G401 (cell line): ENCODE results near the gene RDH13. TPM values are rescaled to one million over a fixed set of nuclear protein-coding genes. Genes with fewer than 3 reads are reported as not detected.
"Not testable (repeated sequence)": the region's sequence is repeated elsewhere in the genome, so short reads cannot be mapped to it uniquely, and the experiment has no call there.

Experiments
- DNase-seq: peaks from one replicate; pipeline ENCODE4 v3.0.0-alpha.2; 2015; ENCODE audit warnings: low spot score
- in situ Hi-C: cut with HindIII; loops from 2 replicates; pipeline ENCODE4 v1.10.0; 2016; ENCODE audit warnings: low sequenced_read_pairs, mixed read lengths
- total RNA-seq: library from RNA; depleted of rRNA; stranded (reverse); fragments of >200 nt; shearing (Covaris generic); gene quantifications from 2 replicates; pipeline ENCODE4 v1.2.3, GENCODE V29; 2014

RDH13 gene
- total RNA-seq, 1 experiment from 2014 or later = 38.9 TPM

- no peak for DNase-seq
- in situ Hi-C loops = no loop called here
These were observed 30.7 kb downstream of the RDH13 start for GRCh38 chr19:55032170-55032800.

- DNase-seq = no peak
- in situ Hi-C loops = no loop called here
These were observed 31.8 kb downstream of the RDH13 start for GRCh38 chr19:55031178-55031577.

GRCh38 chr19:55028757-55029156 lies 34.2 kb downstream of the RDH13 start:
- in situ Hi-C loops = no loop called here
- DNase-seq = no peak

DNA sequence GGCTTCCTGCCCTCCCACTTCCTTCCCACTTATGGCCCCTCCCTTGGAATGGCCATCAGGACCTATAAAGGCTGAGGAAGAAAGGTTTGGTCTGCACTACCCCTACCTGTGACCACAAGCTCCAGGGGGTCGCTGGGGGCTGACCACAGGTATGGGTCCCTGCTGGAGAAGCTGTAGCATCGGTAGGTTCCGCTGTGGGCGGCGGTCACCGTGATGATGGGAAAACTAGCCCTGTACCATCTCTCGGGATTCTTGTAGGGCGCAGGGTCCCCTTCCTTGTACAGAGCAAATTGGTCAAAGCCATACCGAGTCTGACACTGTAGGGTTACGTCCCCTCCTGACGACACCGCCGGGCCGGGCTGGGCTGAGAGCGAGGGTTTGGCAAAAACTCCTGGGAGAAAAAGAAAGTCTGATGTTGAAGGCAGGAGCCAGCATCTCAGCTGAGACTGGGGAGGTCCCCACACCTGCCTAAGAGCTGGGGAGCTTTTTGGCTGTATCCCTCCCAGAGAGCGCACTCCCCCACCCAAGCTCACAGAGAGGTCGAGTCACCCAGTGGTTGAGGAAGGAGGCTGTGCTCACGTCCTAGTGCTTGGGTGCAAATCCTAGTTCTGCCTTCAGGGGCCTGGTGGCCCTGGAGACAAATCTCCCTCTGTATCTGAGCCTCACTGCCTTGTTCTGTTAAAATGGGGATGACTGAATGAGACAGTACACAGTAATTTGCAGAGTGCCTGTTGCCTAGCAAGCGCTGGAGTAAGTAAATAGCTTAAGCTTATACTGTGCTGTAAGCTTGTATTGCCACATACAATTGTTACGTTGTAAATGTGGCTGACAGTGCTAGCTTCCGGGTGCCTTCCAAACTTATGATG lies 35.2 kb downstream of the RDH13 start:
- no peak for DNase-seq
- in situ Hi-C loops = no loop called here

GRCh38 chr19:55027140-55027471 lies 35.8 kb downstream of the RDH13 start:
- DNase-seq, in situ Hi-C loops: not testable (repeated sequence)

GRCh38 chr19:55024111-55024510 lies 38.8 kb downstream of the RDH13 start:
- no peak for DNase-seq
- in situ Hi-C loops = no loop called here

GRCh38 chr19:55020351-55020750 lies 42.6 kb downstream of the RDH13 start:
- in situ Hi-C loops, DNase-seq: not testable (repeated sequence)

DNA sequence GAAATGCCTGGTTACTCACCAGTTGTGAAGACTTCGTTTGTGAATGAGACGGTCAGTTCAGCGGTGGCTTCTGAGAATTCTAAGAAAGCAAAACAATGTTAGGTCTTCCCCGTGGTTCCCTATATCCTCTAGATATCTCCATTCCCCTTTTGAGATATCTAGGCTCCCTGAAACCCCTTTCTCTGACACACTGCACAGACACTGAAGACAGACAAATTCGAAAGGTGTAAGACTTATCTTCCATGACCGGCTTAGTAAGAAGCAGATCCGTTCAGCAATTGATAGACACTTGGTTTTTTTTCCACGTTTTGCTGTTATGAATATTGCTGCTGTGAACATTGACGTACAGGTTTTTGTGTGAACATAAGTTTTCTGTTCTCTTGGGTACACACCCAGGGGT lies 44.3 kb downstream of the RDH13 start:
- DNase-seq = no peak
- in situ Hi-C loops = no loop called here

DNA sequence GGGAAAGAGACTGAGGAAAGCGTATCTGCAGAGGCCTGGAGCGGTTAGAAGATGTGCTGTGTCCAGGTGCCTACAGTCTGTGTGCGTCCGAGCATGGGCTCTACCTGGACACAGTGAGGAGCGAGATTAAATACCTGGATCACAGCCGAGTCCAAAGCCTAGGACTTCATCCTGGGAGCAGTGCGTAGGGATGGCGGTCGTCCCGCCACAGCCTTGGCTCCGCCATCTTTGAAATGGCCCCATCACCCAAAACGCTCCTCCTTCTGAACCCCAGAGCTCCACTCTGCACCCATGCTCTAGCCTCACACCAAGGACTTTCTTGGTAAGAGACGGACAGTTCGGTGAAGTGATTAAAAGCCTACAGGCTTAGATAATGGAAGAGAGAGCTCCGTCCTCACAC lies 44.7 kb downstream of the RDH13 start:
- in situ Hi-C loops = no loop called here
- no peak for DNase-seq

- no peak for DNase-seq
- in situ Hi-C loops = no loop called here
These were observed 46.9 kb downstream of the RDH13 start for GRCh38 chr19:55016017-55016416.

- in situ Hi-C loops = no loop called here
- no peak for DNase-seq
These were observed 47.8 kb downstream of the RDH13 start for GRCh38 chr19:55015126-55015525.

DNA sequence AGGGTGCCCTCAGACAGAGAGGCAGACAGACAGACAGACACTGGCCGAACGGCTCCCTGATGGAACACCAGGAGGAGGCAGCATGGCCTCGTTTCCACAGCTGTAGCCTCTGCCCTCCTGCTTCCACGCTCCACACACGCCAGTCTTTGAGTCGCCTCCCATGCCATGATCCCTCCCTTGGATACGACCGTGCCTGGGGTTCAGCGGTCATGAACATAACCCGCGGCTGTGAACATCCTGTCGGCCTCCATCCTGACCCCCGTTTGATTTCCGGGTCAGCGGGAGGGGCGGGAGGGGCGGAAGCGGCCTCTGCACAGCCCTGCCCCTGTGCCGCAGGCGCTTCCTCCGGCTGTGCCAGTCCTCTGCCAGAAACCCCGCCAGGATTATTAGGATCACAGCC lies 48.2 kb downstream of the RDH13 start:
- in situ Hi-C loops = no loop called here
- DNase-seq = no peak

- in situ Hi-C loops = no loop called here
- DNase-seq = no peak
These were observed 49.4 kb downstream of the RDH13 start for GRCh38 chr19:55013596-55013995.

- in situ Hi-C loops = no loop called here
These were observed 50.6 kb downstream of the RDH13 start for GRCh38 chr19:55012306-55012705.

DNA sequence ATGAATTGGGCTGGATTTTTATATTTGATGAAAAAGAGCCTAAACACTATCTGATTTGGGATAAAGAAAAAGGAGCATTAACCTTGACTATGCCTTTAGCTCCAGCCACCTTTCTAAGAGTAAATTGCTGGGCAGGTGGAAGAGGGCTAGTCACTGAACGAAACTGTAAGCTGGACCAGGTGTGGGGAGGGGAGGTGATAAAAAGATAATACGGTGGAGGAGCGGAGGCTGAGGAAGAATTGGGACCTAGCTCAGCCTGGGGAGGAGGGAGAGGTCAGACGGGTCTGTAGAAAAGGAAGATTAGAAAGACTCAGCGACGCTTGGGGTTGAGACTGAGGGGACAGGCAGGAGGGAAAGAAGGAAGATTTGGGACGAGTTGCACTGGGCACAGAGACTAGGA lies 52.4 kb downstream of the RDH13 start:
- in situ Hi-C loops = not testable (repeated sequence)

More at GRCh38 chr19:55012306-55012705, 50.6 kb downstream of the RDH13 start:
- no peak for DNase-seq

DNA sequence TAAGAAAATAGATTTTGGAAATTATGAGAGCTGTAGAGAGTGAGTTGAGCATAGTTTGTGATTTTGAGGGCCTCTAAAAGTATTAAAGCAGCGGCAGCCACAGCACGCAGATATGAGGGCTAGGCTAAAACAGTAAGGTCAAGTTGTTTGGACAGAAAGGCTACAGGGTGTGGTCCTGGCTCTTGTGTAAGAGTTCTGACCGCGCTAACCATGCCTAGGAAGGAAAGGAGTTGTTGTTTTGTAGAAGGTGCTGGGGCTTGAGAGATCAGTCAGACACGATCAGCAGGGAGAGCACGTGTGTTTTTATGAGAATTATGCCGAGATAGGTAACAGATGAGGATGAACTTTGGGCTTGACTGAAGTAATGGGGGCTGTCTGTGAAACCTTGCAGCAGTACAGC lies 54.2 kb downstream of the RDH13 start:
- in situ Hi-C loops, DNase-seq: not testable (repeated sequence)

More for the DNA sequence above, 52.4 kb downstream of the RDH13 start:
- DNase-seq = not testable (repeated sequence)

DNA sequence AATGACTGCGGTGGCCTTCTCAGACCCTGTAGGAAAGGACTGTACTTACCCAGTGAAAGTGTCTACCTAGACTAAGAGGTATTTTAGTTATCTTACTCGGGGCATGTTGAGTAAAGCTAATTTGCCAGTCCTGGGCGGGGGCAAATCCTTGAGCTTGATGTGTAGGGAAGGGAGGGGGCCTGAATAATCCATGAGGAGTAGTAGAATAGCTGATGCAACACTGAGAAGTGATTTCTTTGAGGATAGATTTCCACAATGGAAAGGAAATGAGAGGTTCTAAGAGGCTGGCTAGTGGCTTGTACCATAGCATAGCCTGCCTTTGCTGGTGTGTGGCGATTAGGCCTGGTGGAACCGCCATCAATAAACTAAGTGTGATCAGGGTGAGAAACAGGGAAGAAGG lies 54.8 kb downstream of the RDH13 start:
- in situ Hi-C loops, DNase-seq: not testable (repeated sequence)

DNA sequence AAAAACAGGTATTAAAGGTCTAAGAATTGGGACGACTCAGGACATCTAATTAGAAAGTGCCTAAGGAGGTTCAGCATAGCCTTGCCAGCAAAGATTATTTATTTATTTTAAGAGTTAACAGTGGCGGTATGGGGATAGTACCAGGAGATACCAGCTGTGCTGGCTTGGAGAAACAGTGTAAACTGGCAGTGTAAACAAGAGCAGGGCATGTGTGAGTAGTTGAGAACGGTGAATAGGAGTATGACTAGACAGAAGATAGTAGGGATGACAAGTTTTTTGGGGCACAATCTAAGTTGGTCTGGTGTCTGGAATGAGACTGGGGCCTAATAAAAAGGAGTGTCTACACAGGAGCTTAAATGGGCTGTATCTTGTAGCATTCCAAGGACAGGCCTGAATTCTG lies 55.4 kb downstream of the RDH13 start:
- in situ Hi-C loops, DNase-seq: not testable (repeated sequence)

GRCh38 chr19:55006795-55007194 lies 56.2 kb downstream of the RDH13 start:
- in situ Hi-C loops, DNase-seq: not testable (repeated sequence)

DNA sequence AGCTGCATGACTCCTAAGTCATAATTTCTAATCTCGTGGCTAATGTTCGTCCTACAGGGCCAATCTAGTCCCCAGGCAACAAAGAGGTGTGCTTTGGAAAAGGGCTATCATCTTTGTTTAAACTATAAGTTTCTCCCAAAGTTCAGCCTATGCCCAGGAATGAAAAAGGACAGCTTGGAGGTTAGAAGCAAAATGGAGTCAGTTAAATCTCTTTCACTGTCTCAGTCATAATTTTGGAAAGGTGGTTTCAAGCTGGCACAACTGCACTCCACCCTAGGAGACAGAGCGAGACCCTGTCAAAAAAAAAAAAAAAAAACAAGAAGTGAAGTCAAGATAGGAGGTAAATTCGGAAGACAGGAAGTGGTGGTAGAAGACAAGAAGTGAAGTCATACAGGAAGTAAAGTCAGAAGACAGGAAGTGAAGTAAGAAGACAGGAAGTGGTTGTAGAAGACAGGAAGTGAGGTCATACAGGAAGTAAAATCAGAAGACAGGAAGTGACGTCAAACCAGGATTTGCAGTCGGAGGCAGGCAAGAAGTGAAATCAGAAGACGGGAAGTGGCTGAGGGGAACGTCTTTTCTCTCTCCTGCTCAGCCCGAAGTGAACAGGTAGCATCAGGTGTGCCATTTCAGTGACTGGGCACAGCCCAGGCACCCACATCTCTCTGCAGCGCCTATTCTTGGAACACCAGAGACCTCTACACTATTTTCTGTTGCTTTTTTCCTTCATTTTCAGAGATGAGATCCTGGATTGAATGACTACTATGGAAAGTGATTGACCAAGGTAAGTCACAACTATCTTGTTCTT lies 57.1 kb downstream of the RDH13 start:
- in situ Hi-C loops = no loop called here
- DNase-seq = peak; percentile 1
